IMR-90 (cell line): ENCODE measurements around the gene KLHL30. TPM values are rescaled to one million over a fixed set of nuclear protein-coding genes. Genes with fewer than 3 reads are reported as not detected.

Experiments
- ATAC-seq: fragments of 200-7000 bp; cut with Tn5 transposase; 2 replicates; pipeline ENCODE4 v1.9.1; 2020; ENCODE audit warnings: low read depth, mild to moderate bottlenecking, moderate library complexity
- BruUV-seq: library from RNA; stranded (reverse); fragments of 400-500 nt; replicated peaks from 2 replicates; lab custom pipeline; 2021; lab: Mats Ljungman, UMichigan
- CTCF ChIA-PET: fragments of 300-600 bp; formaldehyde crosslinking; extraction: SDS; loops from one replicate; lab custom pipeline; 2021; ENCODE audit warnings: antibody characterized with exemption; lab: Yijun Ruan, JAX
- POLR2A ChIA-PET: fragments of 300-600 bp; sonication (Branson Sonifier 250); formaldehyde crosslinking; loops from one replicate; lab custom pipeline; 2022; ENCODE audit warnings: antibody characterized with exemption; ENCODE audit not compliant: unreplicated experiment; lab: Charles Lee
- DNase-seq: peaks from one replicate; pipeline ENCODE4 v3.0.0; 2013
- H2AFZ ChIP-seq: replicated peaks from 2 replicates; pipeline ENCODE3; 2013; ENCODE audit warnings: low read length, mild to moderate bottlenecking; ENCODE audit not compliant: poor library complexity
- H2AK5ac ChIP-seq: 2 replicates; pipeline ENCODE4 v1.6.1; 2013; ENCODE audit warnings: low read depth, low read length, inconsistent platforms
- H2AK9ac ChIP-seq: replicated peaks from 2 replicates; pipeline ENCODE3; 2013; ENCODE audit warnings: mild to moderate bottlenecking, low read depth, low read length, moderate library complexity; ENCODE audit not compliant: poor library complexity
- H2BK120ac ChIP-seq: 2 replicates; pipeline ENCODE4 v1.6.1; 2013; ENCODE audit warnings: low read depth, low read length, inconsistent platforms
- H2BK15ac ChIP-seq: 3 replicates; pipeline ENCODE4 v1.6.1; 2013; ENCODE audit warnings: low read depth, low read length, inconsistent platforms
- H2BK20ac ChIP-seq: 2 replicates; pipeline ENCODE4 v1.6.1; 2013; ENCODE audit warnings: low read depth, mild to moderate bottlenecking, inconsistent platforms, low read length, moderate library complexity
- H2BK5ac ChIP-seq: 2 replicates; pipeline ENCODE4 v1.6.1; 2013; ENCODE audit warnings: mild to moderate bottlenecking, low read depth, low read length, inconsistent platforms; ENCODE audit not compliant: poor library complexity, severe bottlenecking
- H3K14ac ChIP-seq: replicated peaks from 2 replicates; pipeline ENCODE4 v1.6.1; 2013; ENCODE audit warnings: low read depth, low read length, inconsistent platforms
- H3K18ac ChIP-seq: 2 replicates; pipeline ENCODE4 v1.6.1; 2013; ENCODE audit warnings: low read depth, low read length, control low read depth
- H3K23ac ChIP-seq: 2 replicates; pipeline ENCODE4 v1.6.1; 2013; ENCODE audit warnings: low read depth, low read length, inconsistent platforms
- H3K27ac ChIP-seq: 2 replicates; pipeline ENCODE4 v1.5.1; 2013; ENCODE audit warnings: mild to moderate bottlenecking, control low read depth, low read length; ENCODE audit not compliant: insufficient read depth
- H3K27me3 ChIP-seq: 2 replicates; pipeline ENCODE4 v1.6.1; 2013; ENCODE audit warnings: low read length; ENCODE audit not compliant: control insufficient read depth, insufficient read depth
- H3K36me3 ChIP-seq: 2 replicates; pipeline ENCODE4 v1.6.1; 2013; ENCODE audit warnings: low read length, mixed read lengths; ENCODE audit not compliant: control insufficient read depth, insufficient read depth
- H3K4ac ChIP-seq: 2 replicates; pipeline ENCODE4 v1.6.1; 2013; ENCODE audit warnings: low read depth, low read length, inconsistent platforms
- H3K4me1 ChIP-seq: 2 replicates; pipeline ENCODE4 v1.6.1; 2013; ENCODE audit warnings: low read length, mixed read lengths; ENCODE audit not compliant: control insufficient read depth, insufficient read depth
- H3K4me2 ChIP-seq: 2 replicates; pipeline ENCODE4 v1.6.1; 2013; ENCODE audit warnings: low read depth, mild to moderate bottlenecking, control low read depth, low read length, moderate library complexity
- H3K4me3 ChIP-seq: 2 replicates; pipeline ENCODE4 v1.5.1; 2013; ENCODE audit warnings: low read depth, mild to moderate bottlenecking, control low read depth, low read length, moderate library complexity; ENCODE audit not compliant: insufficient read depth
- H3K56ac ChIP-seq: 2 replicates; pipeline ENCODE4 v1.6.1; 2013; ENCODE audit warnings: low read length, inconsistent platforms; ENCODE audit not compliant: insufficient read depth; ENCODE audit errors: extremely low read depth
- H3K79me1 ChIP-seq, 2 experiments: 2 replicates each; pipeline ENCODE4 v1.6.1; 2013; ENCODE audit warnings: low read length in 2 of 2, inconsistent platforms in 1 of 2, low read depth in 1 of 2
- H3K9ac ChIP-seq: 2 replicates; pipeline ENCODE4 v1.6.1; 2013; ENCODE audit warnings: low read depth, low read length, control low read depth
- H3K9me1 ChIP-seq: 2 replicates; pipeline ENCODE4 v1.6.1; 2013; ENCODE audit warnings: low read length, inconsistent platforms; ENCODE audit not compliant: insufficient read depth
- H3K9me3 ChIP-seq: 2 replicates; pipeline ENCODE4 v1.6.1; 2013; ENCODE audit warnings: low read length; ENCODE audit not compliant: control insufficient read depth, insufficient read depth
- H4K20me1 ChIP-seq: 2 replicates; pipeline ENCODE4 v1.6.1; 2013; ENCODE audit warnings: low read length, inconsistent platforms; ENCODE audit not compliant: insufficient read depth
- H4K5ac ChIP-seq: 2 replicates; pipeline ENCODE4 v1.6.1; 2013; ENCODE audit warnings: mild to moderate bottlenecking, low read depth, low read length, control low read depth
- H4K8ac ChIP-seq, 2 experiments: 2 replicates each; pipeline ENCODE4 v1.6.1; 2013; ENCODE audit warnings: low read depth in 2 of 2, low read length in 2 of 2, control low read depth in 1 of 2, inconsistent platforms in 1 of 2
- H4K91ac ChIP-seq: 2 replicates; pipeline ENCODE4 v1.6.1; 2013; ENCODE audit warnings: low read depth, low read length, inconsistent platforms; ENCODE audit not compliant: insufficient read depth
- BHLHE40 ChIP-seq: fragments of 150-350 bp; IDR thresholded peaks from 2 replicates; pipeline ENCODE4 v1.6.1; 2016; ENCODE audit warnings: mild to moderate bottlenecking, low read depth, low read length
- CEBPB ChIP-seq: IDR thresholded peaks from 2 replicates; pipeline ENCODE4 v1.6.1; 2012; ENCODE audit warnings: low read depth, low read length, improper control_type of control experiment
- MXI1 ChIP-seq: IDR thresholded peaks from 2 replicates; pipeline ENCODE4 v1.6.1; 2012; ENCODE audit warnings: low read depth, mild to moderate bottlenecking, low read length, moderate library complexity, borderline replicate concordance
- WGBS, 2 experiments: methylation state at CpG; one replicate each; pipeline versions ENCODE4 v1.1.5 to v1.1.7; 2013; ENCODE audit warnings: missing lambda C conversion rate in 2 of 2; ENCODE audit not compliant: insufficient read length in 1 of 2; ENCODE audit errors: extremely low coverage in 2 of 2; 5-methylcytosine and 5-hydroxymethylcytosine counted together
- dilution Hi-C: fragments of 300-500 bp; cut with HindIII; formaldehyde crosslinking; loops from one replicate; pipeline ENCODE4 v1.14.3; 2018; ENCODE audit warnings: low sequenced_read_pairs; ENCODE audit not compliant: unreplicated experiment
- in situ Hi-C: fragments of 300-500 bp; cut with MboI; formaldehyde crosslinking; loops from 3 replicates; pipeline ENCODE4 v1.14.3; 2019; ENCODE audit warnings: low sequenced_read_pairs, inconsistent platforms, mixed read lengths
- intact Hi-C: fragments of 100-400 bp; cut with micrococcal nuclease; formaldehyde crosslinking; loops from 2 replicates; pipeline ENCODE4 v1.10.0; 2022
- polyA plus RNA-seq, 3 experiments: library from polyadenylated mRNA; depleted of rRNA; stranded (reverse); fragments of >200 nt; gene quantifications; 2 replicates each; pipeline ENCODE4 v1.2.3, GENCODE V29; 2012; ENCODE audit warnings: low replicate concordance in 1 of 3
- total RNA-seq: library from RNA; depleted of rRNA; stranded (reverse); fragments of >200 nt; gene quantifications from 2 replicates; pipeline ENCODE4 v1.2.3, GENCODE V29; 2012

KLHL30 gene
- total and polyA plus RNA-seq, 2 of the 4 experiments (the other 2 are of a cell fraction) = under 0.01 to 0.03 TPM

DNA sequence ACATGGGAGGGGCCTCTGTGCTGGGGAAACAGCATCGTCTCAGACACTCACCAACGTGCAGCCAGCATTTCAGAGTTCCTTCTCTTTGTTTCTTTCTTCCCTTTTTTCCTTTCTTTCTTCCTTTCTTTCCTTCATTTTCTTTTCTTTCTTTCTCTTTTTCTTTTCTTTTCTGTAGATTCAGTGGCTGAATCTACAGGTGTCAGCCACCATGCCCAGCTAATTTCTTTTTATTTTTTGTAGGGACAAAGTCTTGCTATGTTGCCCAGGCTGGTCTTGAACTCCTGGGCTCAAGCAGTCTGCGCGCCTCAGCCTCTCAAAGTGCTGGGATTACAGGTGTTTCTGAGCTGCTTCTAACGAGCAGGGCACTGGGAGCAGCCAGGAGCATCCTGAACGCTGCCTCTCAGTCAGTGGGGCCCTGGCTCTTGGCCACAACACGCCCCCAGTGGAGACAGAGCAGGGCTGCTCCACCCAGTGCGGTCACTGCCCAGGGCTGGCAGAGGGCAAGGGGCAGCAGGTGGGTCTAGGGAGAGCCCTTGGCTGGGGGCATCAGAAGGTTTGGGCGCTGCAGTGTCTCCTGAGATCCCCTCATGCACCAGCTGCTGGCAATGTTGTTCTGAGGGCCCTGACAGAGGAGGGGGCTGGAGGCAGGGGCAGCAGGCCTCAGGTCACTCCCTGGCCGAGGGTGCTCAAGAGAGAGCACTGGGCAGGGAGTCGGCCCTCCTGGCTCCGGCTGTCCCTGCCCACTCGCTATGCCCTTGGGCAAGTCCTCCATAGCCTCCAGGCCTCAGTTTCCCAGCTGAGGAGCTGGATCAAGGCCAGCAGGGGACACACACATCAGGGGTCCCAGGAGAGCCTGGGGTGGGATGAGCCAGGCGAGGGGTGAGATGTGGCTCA is 4.7 kb upstream of the KLHL30 start:
- no peak overlapping the region for H3K27ac ChIP-seq

More for the DNA sequence above, 4.7 kb upstream of the KLHL30 start:
- Histone ChIP-seq H3K14ac (no peak overlapping the region), H3K9me1 (0 out of 2 replicates have a peak, but pooled peaks cover 5% of the 10 kb centered on the region), H3K18ac (no peak overlapping the region), H3K4me3 (no peak overlapping the region), H2BK15ac (no peak overlapping the region), H2BK5ac (no peak overlapping the region), H3K36me3 (no peaks in the 10 kb centered on the region), H2AK9ac (no peak overlapping the region), H3K56ac (no peak overlapping the region), H2BK120ac (no peak overlapping the region), H4K91ac (no peak overlapping the region), H3K4me1 (peaks cover 7% of the 10 kb centered on the region), H3K79me1 (no peaks in the 10 kb centered on the region), H2BK20ac (no peak overlapping the region), H3K9ac (no peak overlapping the region), H3K9me3 (no peaks in the 10 kb centered on the region), H3K4me2 (no peak overlapping the region), H2AK5ac (no peak overlapping the region), H3K4ac (no peak overlapping the region), H3K27me3 (no peaks in the 10 kb centered on the region), H4K5ac (no peak overlapping the region), H2AFZ (no peak overlapping the region), H3K23ac (no peak overlapping the region), H4K20me1 (no peaks in the 10 kb centered on the region), H4K8ac (no peak overlapping the region)
- in situ Hi-C loops (no loop called here), dilution Hi-C loops (no loop called here), intact Hi-C loops (no loop called here)
- WGBS, 2 experiments = 71% methylated on average over 7 of the region's 14 CpGs; no CpG with 5 or more reads in 1 of the 2 experiments
- ATAC-seq = no peak
- TF ChIP-seq MXI1 (no peak), CEBPB (no peak), BHLHE40 (no peak)
- ChIA-PET POLR2A (no interaction called here), CTCF (no interaction called here)
- DNase-seq = no peak
- no TSS peak for BruUV-seq
